Stimulated activated CD8-positive, alpha-beta memory T cell treated with anti-CD3 and anti-CD28 coated beads, Interleukin-15, amount 100 ng/mL, for 24 hours (primary cell): ENCODE data around the gene HNRNPM.
"Not testable (repeated sequence)": the region's sequence is repeated elsewhere in the genome, so short reads cannot be mapped to it uniquely, and the experiment has no call there.

Experiments used
- DNase-seq: peaks from one replicate; pipeline ENCODE4 v3.0.0-alpha.2; 2020; ENCODE audit warnings: low read depth

HNRNPM gene

DNA sequence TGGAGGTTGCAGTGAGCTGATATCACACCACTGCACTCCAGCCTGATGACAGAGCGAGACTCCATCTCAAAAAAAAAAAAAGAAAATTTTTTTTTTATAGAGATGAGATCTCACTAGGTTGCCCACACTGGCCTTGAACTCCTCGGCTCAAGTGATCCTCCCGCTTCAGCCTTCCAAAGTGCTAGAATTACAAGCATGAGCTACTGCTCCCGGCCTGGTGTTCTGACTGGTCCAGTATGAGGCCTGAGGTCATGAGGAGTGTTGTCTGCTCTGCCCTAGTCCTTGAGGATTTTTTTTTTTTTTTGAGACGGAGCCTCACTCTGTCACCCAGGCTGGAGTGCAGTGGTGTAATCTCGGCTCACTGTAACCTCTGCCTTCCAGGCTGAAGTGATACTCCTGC is 19.4 kb upstream of the HNRNPM start:
- DNase-seq, result not testable (repeated sequence)

DNA sequence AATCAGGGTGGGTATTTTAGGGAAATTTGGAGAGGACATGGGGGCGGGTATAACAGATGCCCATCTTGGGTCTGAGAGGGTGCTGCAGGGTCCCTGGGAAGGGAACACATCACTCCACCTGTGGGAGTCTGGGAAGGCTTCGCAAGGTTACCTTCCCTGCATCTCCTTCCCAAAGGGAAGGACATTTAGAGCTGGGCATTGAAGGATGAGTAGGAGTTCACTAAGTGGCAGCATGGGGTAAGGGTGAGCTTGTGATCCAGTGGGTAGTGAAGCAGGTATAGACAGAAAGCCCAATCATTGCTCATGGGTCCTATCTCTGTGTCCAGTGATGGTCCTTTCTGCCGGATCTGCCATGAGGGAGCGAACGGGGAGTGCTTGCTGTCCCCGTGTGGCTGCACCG is 18.5 kb upstream of the HNRNPM start:
- no peak for DNase-seq

DNA sequence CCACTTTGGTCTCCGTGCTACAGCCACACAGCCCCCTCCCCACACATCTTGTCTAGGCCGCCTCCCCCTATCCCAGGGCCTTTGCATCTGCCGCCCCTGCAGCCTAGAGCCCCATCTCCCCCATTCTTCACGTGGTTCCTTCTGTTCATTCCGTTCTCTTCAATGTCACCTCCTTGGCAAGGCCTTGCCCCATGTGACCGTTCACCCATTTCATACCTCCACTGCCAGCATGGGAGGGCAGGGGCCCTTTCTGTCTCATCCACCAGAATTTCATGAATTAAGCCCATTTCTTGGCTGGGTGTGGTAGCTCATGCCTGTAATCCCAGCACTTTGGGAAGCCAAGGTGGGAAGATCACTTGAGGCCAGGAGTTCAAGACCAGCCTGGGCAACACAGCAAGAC is 15.7 kb upstream of the HNRNPM start:
- DNase-seq, result no peak

DNA sequence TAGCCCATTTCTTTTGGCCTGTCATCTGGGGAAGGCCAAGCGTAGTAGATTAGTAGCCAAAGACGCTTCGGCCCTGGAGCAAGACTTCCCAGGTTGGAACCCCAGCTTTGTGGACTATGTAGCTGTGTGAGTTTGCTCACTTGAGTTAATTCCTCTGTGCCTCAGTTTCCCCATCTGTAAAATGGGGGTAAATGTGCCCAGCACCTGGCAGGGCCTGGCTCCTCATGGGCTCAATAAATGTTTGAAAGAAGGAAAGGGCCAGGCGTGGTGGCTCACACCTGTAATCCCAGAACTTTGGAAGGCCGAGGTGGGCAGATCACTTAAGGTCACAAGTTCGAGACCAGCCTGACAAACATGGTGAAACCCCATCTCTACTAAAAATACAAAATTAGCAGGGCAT is 14.9 kb upstream of the HNRNPM start:
- DNase-seq, result no peak

DNA sequence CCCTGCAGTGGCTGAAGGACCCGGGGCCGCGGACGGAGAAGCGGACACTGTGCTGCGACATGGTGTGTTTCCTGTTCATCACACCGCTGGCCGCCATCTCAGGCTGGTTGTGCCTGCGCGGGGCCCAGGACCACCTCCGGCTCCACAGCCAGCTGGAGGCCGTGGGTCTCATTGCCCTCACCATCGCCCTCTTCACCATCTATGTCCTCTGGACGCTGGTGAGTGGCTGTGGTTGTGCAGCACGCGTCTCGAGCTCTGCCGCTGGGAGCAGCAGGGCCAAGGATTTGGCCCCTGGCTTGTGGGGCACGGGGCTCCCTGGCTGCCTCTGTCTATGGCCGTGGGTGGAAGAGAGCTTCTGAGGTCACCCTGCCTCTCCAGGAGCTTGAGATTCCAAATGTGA is 14.1 kb upstream of the HNRNPM start:
- no peak for DNase-seq

DNA sequence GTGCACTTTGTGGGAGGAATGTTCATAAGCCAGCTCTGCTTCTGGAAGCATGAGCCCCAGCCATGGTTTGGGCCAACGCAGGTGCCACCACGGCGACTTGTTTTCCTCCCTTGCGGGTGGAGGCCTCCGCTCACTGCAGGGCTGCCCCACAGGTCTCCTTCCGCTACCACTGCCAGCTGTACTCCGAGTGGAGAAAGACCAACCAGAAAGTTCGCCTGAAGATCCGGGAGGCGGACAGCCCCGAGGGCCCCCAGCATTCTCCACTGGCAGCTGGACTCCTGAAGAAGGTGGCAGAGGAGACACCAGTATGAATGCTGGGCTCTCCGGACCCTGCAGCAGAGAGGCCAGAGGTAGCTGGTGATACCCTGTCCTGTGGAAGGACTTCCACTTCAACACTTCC is 6.5 kb upstream of the HNRNPM start:
- DNase-seq, result no peak

GRCh38 chr19:8441725-8442544 is 2.8 kb upstream of the HNRNPM start:
- no peak for DNase-seq

DNA sequence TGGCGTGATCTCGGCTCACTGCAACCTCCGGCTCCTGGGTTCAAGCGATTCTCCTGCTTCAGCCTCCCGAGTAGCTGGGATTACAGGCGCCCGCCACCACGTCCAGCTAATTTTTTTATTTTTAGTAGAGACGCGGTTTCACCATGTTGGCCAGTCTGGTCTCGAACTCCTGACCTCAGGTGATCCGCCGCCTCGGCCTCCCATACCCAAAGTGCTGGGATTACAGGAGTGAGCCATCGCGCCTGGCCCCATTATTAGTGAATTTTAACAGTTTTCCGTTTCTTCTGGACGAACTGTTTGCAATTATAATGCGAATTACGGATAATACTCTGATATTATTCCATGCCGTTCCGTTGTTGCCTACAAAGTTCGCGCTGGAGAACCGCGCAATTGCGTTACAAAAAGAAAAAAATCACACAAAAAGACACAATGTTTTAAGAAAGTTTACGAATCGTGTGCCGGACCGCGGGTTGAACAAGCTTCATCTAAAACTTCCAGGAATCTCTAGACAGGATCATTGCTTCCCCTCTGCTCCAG is 567 bp upstream of the HNRNPM start:
- not testable (repeated sequence) for DNase-seq

GRCh38 chr19:8445488-8446001 is 770 bp downstream of the HNRNPM start:
- DNase-seq, result peak; percentile 15

DNA sequence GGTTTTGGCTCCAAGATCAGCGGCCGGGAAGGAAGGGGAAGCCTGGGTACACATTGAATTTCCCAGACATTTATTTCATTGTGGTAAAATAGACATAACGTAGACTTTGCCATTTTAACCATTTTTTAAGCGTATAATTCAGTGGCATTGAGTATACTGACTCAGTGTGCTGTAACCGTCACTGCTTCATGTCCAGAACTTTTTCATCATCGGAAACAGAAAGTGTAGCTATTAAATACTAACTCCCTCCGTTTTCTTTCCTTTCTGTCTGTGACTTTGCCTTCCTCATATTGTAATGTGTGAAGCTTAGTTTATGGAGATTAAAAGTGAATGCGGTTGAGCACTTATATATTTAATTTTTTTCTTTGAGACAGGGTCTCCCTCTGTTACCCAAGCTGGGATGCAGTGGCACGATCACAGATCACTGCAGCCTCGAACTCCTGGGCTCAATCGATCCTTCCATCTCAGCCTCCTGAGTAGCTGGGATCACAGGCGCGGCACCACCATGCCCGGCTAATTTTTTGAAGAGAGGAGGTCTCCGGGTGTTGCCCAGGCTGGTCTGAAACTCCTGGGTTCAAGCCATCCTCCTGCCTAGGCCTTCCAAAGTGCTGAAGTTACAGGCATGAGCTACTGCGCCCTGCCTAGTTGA is 1.4 kb downstream of the HNRNPM start:
- no peak for DNase-seq

DNA sequence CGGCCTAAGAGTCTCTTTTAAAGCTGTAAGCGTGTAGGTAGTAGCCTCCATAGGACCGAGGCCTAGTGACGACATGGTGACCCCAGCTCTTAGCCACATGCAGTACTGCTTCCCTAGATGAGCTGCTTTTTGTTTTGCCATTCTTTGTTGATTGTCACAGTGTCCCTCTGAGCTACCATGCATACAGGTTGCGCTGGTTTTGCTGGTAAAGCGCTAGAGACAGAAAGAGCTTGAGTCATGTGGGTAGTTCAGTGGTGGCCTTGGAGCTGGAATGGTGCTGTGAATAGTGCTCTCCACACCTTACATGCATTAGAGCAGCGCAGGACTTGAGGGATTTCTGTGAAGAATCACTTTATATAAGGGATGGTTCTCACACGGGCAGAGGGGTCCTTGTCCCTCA is 5.1 kb downstream of the HNRNPM start:
- no peak for DNase-seq

- DNase-seq, result no peak
Measured at GRCh38 chr19:8451377-8451776, 6.6 kb downstream of the HNRNPM start.

DNA sequence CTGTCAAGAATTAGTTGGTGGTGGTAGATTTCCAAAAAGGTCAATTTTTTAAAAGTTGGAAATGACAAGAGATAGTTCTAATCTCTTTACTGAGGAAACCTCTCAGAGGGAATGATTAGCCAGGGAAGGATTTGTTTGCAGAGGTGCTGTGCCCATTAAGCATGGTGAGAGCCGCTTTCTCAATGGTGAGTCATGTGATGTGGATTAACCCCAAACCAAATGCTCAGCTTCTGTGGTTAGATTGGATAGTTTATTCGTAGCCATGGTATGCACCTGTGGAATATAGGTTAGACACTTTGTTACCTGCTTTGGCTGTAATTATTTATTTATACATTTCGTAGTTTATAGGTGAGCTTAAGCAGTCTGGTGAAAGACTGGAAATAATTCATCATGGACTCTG is 7.1 kb downstream of the HNRNPM start:
- DNase-seq, result no peak

DNA sequence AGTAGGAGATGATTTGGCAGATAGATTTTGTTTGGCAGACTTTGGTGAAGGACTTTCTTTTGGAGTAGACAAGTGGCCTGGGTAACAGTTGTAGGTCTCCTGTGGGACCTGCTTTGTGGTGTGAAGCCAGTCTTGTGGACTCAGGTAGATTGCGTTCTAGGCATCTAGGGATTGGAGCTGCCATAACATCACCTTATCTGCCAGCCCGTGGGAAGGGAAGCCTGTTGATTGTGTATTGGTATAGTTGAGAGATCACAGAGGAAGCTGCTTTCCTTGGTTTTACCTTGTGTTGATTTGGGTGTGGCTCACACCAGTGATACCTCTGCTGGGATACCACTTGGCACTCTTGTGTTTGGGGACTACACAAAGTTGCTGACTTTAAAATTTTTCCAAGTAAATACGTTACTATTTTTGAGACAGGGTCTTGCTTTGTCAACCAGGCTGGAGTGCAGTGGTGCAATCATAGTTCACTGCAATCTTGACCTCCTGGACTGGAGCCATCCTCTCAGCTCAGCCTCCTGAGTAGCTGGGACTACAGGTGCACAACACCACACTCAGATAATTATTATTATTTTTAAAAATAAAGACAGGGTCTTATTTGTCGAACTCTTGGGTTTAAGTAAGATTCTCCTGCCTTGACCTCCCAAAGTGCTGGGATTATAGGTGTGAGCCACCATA is 7.8 kb downstream of the HNRNPM start:
- DNase-seq, result no peak

DNA sequence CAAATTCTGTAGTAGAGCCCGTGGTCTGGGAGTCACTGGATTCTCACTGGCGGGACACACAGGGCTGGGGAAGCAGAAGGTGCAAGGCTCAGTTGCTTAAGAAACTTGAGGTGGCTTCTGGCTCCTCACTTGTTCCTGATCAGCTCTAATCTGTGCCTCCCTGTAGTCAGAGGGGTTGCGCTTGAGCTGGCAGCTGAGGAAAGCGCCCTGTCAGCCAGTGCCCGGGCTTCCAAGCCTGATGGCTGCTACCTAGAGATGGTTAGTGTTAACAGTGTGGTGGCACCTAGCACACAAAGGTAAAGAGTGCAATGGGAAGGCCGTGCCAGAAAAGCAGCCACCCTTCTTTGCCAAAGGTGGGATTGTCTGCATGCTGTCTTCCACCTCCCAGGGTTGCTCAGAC is 8.8 kb downstream of the HNRNPM start:
- DNase-seq, result no peak

DNA sequence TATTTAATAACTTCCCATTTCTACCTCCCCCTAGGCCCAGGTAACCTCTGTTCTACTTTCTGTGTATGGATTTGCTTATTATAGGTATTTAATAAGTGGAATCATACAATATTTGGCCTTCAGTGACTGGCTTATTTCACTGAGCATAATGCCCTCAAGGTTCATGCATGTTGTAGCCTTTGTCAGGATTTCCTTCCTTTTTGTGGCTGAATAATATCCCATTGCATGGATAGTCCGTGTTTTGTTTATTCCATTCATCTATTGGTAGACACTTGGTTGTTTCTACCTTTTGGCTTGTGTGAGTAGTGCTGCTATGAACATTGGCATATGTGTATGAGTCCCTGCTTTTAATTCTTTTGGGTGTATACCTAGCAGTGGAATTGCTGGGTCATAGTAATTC is 9.4 kb downstream of the HNRNPM start:
- no peak for DNase-seq

DNA sequence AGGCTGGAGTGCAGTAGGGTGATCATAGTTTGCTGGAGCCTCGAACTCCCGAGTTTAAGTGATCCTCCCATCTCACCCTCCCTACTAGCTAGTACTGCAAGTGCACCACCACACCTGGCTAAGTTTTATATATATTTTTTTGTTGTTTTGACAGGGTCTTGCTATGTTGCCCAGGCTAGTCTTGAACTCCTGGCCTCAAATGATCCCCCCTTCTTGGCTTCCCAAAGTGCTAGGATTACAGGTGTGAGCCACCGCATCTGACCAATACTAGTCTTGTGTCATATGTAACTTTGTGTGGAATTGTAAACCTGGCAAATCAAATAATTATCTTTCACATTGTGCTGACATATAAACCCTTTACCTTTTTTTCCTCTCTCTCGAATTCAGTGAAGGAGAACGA is 10.2 kb downstream of the HNRNPM start:
- no peak for DNase-seq

DNA sequence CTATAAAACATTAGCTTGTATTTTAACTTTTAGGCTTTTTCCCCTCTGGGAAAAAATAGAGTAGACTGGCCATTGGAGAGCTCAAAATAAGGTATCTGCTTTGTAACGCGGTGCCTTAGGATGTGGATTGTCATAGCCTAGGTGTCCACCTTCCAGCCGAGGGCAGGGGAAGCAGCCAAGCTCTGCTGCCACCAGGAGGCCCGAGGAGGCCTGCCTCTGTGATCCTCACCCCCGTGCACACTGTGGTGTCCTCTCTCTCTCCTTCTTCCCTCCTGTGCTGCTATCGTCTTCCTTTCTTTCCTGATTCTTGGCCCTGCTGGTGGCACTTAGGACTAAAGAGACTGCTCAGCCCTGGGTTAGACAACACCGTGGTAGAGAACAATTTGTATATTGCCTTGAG is 11.3 kb downstream of the HNRNPM start:
- no peak for DNase-seq

- DNase-seq, result no peak
Measured at GRCh38 chr19:8457209-8457608, 12.4 kb downstream of the HNRNPM start.

- no peak for DNase-seq
Measured at GRCh38 chr19:8457827-8458226, 13.1 kb downstream of the HNRNPM start.

GRCh38 chr19:8458380-8458779 is 13.6 kb downstream of the HNRNPM start:
- DNase-seq, result no peak

GRCh38 chr19:8459095-8459494 is 14.3 kb downstream of the HNRNPM start:
- DNase-seq, result no peak
